ENCODE data around the gene TMEM209.

- TF ChIP-seq CTCF (IDR thresholded peaks at IDR 0.05; ENCODE audit: poor library complexity, severe bottlenecking) (no peak), EZH2 (IDR thresholded peaks at IDR 0.05; ENCODE audit: borderline replicate concordance, insufficient read depth, low read length, poor library complexity, severe bottlenecking) (no peak), SMC3 (conservative IDR thresholded peaks at IDR 0.05; ENCODE audit: poor library complexity) (no peak), REST (IDR thresholded peaks at IDR 0.05; ENCODE audit: borderline replicate concordance) (no peak), TAF1 (IDR thresholded peaks at IDR 0.05; ENCODE audit: low read depth) (no peak), POLR2AphosphoS5 (IDR thresholded peaks at IDR 0.05) (no peak)
Observed at GRCh38 chr7:130226333-130226732, 21.1 kb upstream of the TMEM209 start.
